Activated naive CD4-positive, alpha-beta T cell (primary cell): ENCODE results near the gene LINGO1.

Experiments
- DNase-seq, 4 experiments: peaks; one replicate each; lab custom pipeline; 2025; lab: John Stamatoyannopoulos, UW

LINGO1 gene

GRCh38 chr15:77568973-77569728, 63.6 kb downstream of the LINGO1 start:
- no peak for DNase-seq

- no peak for DNase-seq
These were observed 64.4 kb downstream of the LINGO1 start for GRCh38 chr15:77568014-77568972.

- DNase-seq: no peak
These were observed 65.5 kb downstream of the LINGO1 start for GRCh38 chr15:77567202-77567601.

GRCh38 chr15:77566092-77566491, 66.6 kb downstream of the LINGO1 start:
- DNase-seq: no peak

GRCh38 chr15:77565378-77565915, 67.3 kb downstream of the LINGO1 start:
- DNase-seq: no peak

- DNase-seq: no peak
These were observed 67.8 kb downstream of the LINGO1 start for GRCh38 chr15:77564938-77565337.

- DNase-seq: no peak
These were observed 68.4 kb downstream of the LINGO1 start for GRCh38 chr15:77564341-77564740.

- no peak for DNase-seq
These were observed 69.0 kb downstream of the LINGO1 start for GRCh38 chr15:77563623-77564156.
